ENCODE results near the gene METTL21A.
"Not testable (repeated sequence)": the region's sequence is repeated elsewhere in the genome, so short reads cannot be mapped to it uniquely, and the experiment has no call there.

The METTL21A gene

GRCh38 chr2:207625014-207625907 lies at the start of gene METTL21A:
Gene METTL21A (minus strand): TSS chr2:207625394. CDS start chr2:207624375, 1,019 bp downstream.
- peak; percentile 91 for DNase-seq

- no peak for DNase-seq
Observed at GRCh38 chr2:207674826-207675225, 49.6 kb upstream of the METTL21A start.

- no peak for DNase-seq
Observed at GRCh38 chr2:207674266-207674774, 49.1 kb upstream of the METTL21A start.

- no peak for DNase-seq
Observed at GRCh38 chr2:207673431-207673830, 48.2 kb upstream of the METTL21A start.

- no peak for DNase-seq
Observed at GRCh38 chr2:207670887-207671286, 45.7 kb upstream of the METTL21A start.

- no peak for DNase-seq
Observed at GRCh38 chr2:207663870-207664545, 38.8 kb upstream of the METTL21A start.

GRCh38 chr2:207662203-207662602 lies 37.0 kb upstream of the METTL21A start:
- peak; percentile 20 for DNase-seq

GRCh38 chr2:207660994-207661393 lies 35.8 kb upstream of the METTL21A start:
- DNase-seq = no peak

- no peak for DNase-seq
Observed at GRCh38 chr2:207658156-207658555, 33.0 kb upstream of the METTL21A start.

GRCh38 chr2:207655000-207655399 lies 29.8 kb upstream of the METTL21A start:
- DNase-seq = no peak

- not testable (repeated sequence) for DNase-seq
Observed at GRCh38 chr2:207646582-207646981, 21.4 kb upstream of the METTL21A start.

- no peak for DNase-seq
Observed at GRCh38 chr2:207643892-207644291, 18.7 kb upstream of the METTL21A start.

GRCh38 chr2:207640661-207641060 lies 15.5 kb upstream of the METTL21A start:
- DNase-seq = no peak

- DNase-seq = no peak
Observed at GRCh38 chr2:207640160-207640559, 15.0 kb upstream of the METTL21A start.

- DNase-seq = not testable (repeated sequence)
Observed at GRCh38 chr2:207639288-207639687, 14.1 kb upstream of the METTL21A start.

GRCh38 chr2:207635468-207636200 lies 10.4 kb upstream of the METTL21A start:
- DNase-seq = no peak

- no peak for DNase-seq
Observed at GRCh38 chr2:207633686-207634085, 8.5 kb upstream of the METTL21A start.

- no peak for DNase-seq
Observed at GRCh38 chr2:207632575-207633493, 7.6 kb upstream of the METTL21A start.

GRCh38 chr2:207630491-207630890 lies 5.3 kb upstream of the METTL21A start:
- no peak for DNase-seq

GRCh38 chr2:207629553-207629952 lies 4.4 kb upstream of the METTL21A start:
- no peak for DNase-seq

- DNase-seq = peak; percentile 82
Observed at GRCh38 chr2:207624185-207625013, 795 bp downstream of the METTL21A start.
